Adrenal gland (tissue), 12 donors: Measurements from ENCODE around the gene SMARCE1. TPM values are rescaled to one million over a fixed set of nuclear protein-coding genes. Genes with fewer than 3 reads are reported as not detected.

Experiments
- DNase-seq, 7 donors: peaks; one replicate each; pipeline ENCODE4 v3.0.0-alpha.2; 2019 to 2020
- H3K27ac ChIP-seq, 5 donors: fragments of 200-600 bp; sonication (generic) in 4 of 5; 1 replicate in 3 of 5; 2 replicates in 2 of 5; pipeline versions ENCODE4 v1.5.1 to v1.8.0; 2016 to 2020; ENCODE audit warnings: mild to moderate bottlenecking in 1 of 5
- H3K27me3 ChIP-seq: fragments of 200-600 bp; 2 replicates; pipeline ENCODE4 v1.8.0; 2021
- H3K36me3 ChIP-seq, 2 donors: fragments of 200-600 bp; replicated peaks in 1 of 2; 1 replicate in 1 of 2; 2 replicates in 1 of 2; pipeline versions ENCODE4 v1.5.1 to v1.8.0; 2018 to 2022
- H3K4me1 ChIP-seq, 2 donors: fragments of 200-600 bp; replicated peaks in 1 of 2; 1 replicate in 1 of 2; 2 replicates in 1 of 2; pipeline versions ENCODE4 v1.5.1 to v1.8.0; 2018 to 2021
- H3K4me3 ChIP-seq, 4 donors: fragments of 200-600 bp; sonication (generic) in 3 of 4; one replicate each; pipeline ENCODE4 v1.5.1; 2016 to 2018
- H3K9me3 ChIP-seq, 3 donors: fragments of 200-600 bp; sonication (generic) in 1 of 3; replicated peaks in 1 of 3; 1 replicate in 2 of 3; 2 replicates in 1 of 3; pipeline versions ENCODE4 v1.5.1 to v1.8.0; 2016 to 2021
- POLR2A ChIP-seq, 2 donors: fragments of 450-650 bp; IDR thresholded peaks; one replicate each; pipeline ENCODE4 v1.6.1; 2017; ENCODE audit warnings: antibody characterized with exemption in 2 of 2, mild to moderate bottlenecking in 2 of 2, moderate library complexity in 1 of 2
- WGBS, 4 donors: extraction: QIAGEN DNeasy Blood & Tissue Kit in 2 of 4; methylation state at CpG; one replicate each; pipeline versions ENCODE4 v1.1.5 to v1.1.7; 2013 to 2017; 5-methylcytosine and 5-hydroxymethylcytosine counted together
- intact Hi-C, 2 donors: fragments of 100-400 bp; cut with DNase I; formaldehyde crosslinking; loops; one replicate each; pipeline versions ENCODE4 v1.14.1 to v1.15.0; 2022 to 2023
- polyA plus RNA-seq, 3 donors: library from polyadenylated mRNA; stranded (reverse); fragments of 200-250 nt in 2 of 3; fragments of 350-450 nt in 1 of 3; fragmentation: Illumina TruSeq in 1 of 3; extraction: RNeasy Lipid Tissue Mini Kit (QIAGEN cat#74804) in 1 of 3; gene quantifications; one replicate each; pipeline ENCODE4 v1.2.3, GENCODE V29; 2013 to 2014
- total RNA-seq, 9 donors: library from RNA; depleted of rRNA in 4 of 9; stranded (reverse); fragments of >200 nt in 4 of 9; fragments of 120-200 nt in 1 of 9; fragmentation: NEBNext Ultra II Directional in 1 of 9; extraction: Animal tissue kit (Norgen Biotek cat#: 25700) in 1 of 9; gene quantifications; one replicate each; pipeline versions ENCODE4 v1.1.0 to v1.2.4, GENCODE V29; 2013 to 2023
- TF ChIP-seq, protein P1 (sequence below), 6 experiments: fragments of 450-650 bp in 4 of 6; fragments of 200-600 bp in 2 of 6; sonication (generic) in 1 of 6; IDR thresholded peaks; 1 replicate in 5 of 6; 2 replicates in 1 of 6; pipeline versions ENCODE4 v1.5.1 to v1.8.0; 2016 to 2021; ENCODE audit warnings: antibody characterized with exemption in 6 of 6, mild to moderate bottlenecking in 2 of 6, moderate library complexity in 1 of 6
- donor health status: healthy with polysubstance abuse.
- donor health status: Bipolar disorder and iron deficiency.
- donor health status: DM: yes; HTN: yes; CAD: no.
- donor health status: DM: no; HTN: no; CAD: no.
- donor health status: DM: no; HTN: no; CAD: no.
- donor health status: DM: yes; HTN: yes; CAD: no.

The SMARCE1 gene
- total and polyA plus RNA-seq, 12 donors, result 55.5 to 128 (median 77.0) TPM

DNA sequence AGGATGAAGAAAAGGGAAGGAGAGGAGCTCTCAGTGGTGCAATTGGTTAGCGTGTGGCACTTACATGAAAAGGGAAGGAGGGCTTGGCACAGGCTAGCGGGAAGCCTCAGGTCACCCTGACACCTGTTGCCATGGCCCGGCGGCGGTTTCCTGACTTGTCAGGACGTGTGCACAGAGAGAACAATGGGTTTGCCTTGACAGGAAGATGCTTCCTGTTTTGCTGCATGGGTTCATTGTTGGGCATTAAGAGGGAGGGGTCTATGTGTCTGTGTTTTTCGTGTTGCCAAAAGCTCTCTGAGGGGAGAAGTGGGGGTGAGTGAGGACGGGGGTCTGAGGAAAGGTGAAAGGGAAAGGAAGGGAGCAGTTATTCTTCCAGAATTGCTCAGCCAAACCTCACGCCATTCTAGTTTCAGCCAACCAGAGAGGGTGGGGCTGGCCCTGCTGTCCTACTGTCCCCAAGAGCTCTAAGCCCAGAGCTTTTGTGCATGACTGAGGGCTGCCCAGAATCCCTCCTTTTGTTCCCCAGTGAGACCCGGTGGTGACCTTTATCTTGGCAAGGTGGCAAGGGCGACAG, 65.2 kb downstream of the SMARCE1 start:
- H3K4me1 ChIP-seq, result no peaks in the 10 kb centered on the region
- H3K36me3 ChIP-seq, result no peaks in the 10 kb centered on the region
- no peaks in the 10 kb centered on the region for H3K27me3 ChIP-seq
- H3K27ac ChIP-seq, result peak overlapping the region in 1 of 5 donors; percentile 63
- intact Hi-C loops, result no loop called here
- no peak for TF ChIP-seq POLR2A (IDR thresholded peaks at IDR 0.05)
- TF ChIP-seq, protein P1, sequence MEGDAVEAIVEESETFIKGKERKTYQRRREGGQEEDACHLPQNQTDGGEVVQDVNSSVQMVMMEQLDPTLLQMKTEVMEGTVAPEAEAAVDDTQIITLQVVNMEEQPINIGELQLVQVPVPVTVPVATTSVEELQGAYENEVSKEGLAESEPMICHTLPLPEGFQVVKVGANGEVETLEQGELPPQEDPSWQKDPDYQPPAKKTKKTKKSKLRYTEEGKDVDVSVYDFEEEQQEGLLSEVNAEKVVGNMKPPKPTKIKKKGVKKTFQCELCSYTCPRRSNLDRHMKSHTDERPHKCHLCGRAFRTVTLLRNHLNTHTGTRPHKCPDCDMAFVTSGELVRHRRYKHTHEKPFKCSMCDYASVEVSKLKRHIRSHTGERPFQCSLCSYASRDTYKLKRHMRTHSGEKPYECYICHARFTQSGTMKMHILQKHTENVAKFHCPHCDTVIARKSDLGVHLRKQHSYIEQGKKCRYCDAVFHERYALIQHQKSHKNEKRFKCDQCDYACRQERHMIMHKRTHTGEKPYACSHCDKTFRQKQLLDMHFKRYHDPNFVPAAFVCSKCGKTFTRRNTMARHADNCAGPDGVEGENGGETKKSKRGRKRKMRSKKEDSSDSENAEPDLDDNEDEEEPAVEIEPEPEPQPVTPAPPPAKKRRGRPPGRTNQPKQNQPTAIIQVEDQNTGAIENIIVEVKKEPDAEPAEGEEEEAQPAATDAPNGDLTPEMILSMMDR (IDR thresholded peaks at IDR 0.05), result no peak
- 26 to 45% (median 37%) methylated on average over 11 of the region's 11 CpGs for WGBS, 4 donors
- peak; percentile 31 to 80 (median 50) for DNase-seq
- H3K4me3 ChIP-seq, result no peak overlapping the region
- H3K9me3 ChIP-seq, result no peaks in the 10 kb centered on the region

GRCh38 chr17:40580140-40580539, 67.5 kb downstream of the SMARCE1 start:
- intact Hi-C loops, result no loop called here
- no peak overlapping the region for H3K4me3 ChIP-seq
- no peaks in the 10 kb centered on the region for H3K27me3 ChIP-seq
- H3K4me1 ChIP-seq, result no peaks in the 10 kb centered on the region
- TF ChIP-seq, protein P1 (IDR thresholded peaks at IDR 0.05), result no peak
- no peak for TF ChIP-seq POLR2A (IDR thresholded peaks at IDR 0.05)
- no peak for DNase-seq
- H3K9me3 ChIP-seq, result no peaks in the 10 kb centered on the region
- no peaks in the 10 kb centered on the region for H3K36me3 ChIP-seq
- H3K27ac ChIP-seq, result no peak overlapping the region

DNA sequence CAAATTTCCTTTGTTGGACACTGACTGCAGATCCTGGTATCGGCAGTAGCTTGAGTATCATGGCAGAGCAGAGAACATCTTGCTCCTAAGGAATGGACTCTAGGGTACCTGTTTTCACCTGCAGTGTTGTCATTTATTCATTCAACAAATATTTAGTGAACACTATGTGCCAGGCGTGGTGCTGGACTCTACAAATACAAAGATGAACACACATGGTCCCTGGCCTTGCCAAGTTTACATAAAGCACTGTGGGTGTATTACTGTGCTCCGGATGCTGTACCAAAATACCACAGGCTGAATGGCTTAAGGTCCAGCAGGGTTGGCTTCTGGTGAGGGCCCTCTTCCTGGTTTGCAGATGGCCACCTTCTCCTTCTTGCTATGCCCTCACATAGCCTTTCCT, 68.1 kb downstream of the SMARCE1 start:
- DNase-seq, result no peak
- H3K4me1 ChIP-seq, result no peaks in the 10 kb centered on the region
- H3K27me3 ChIP-seq, result no peaks in the 10 kb centered on the region
- H3K4me3 ChIP-seq, result no peak overlapping the region
- intact Hi-C loops, result no loop called here
- H3K9me3 ChIP-seq, result peaks cover 0 to 5% (median 0%) of the 10 kb centered on the region in 3 donors
- 77 to 92% (median 86%) methylated on average over 3 of the region's 3 CpGs for WGBS, 4 donors
- no peaks in the 10 kb centered on the region for H3K36me3 ChIP-seq
- TF ChIP-seq POLR2A (IDR thresholded peaks at IDR 0.05), result no peak
- TF ChIP-seq, protein P1 (IDR thresholded peaks at IDR 0.05), result no peak
- no peak overlapping the region for H3K27ac ChIP-seq

GRCh38 chr17:40577611-40578065, 70.0 kb downstream of the SMARCE1 start:
- Histone ChIP-seq H3K27me3 (no peaks in the 10 kb centered on the region), H3K4me1 (no peaks in the 10 kb centered on the region), H3K27ac (no peak overlapping the region), H3K4me3 (no peak overlapping the region), H3K9me3 (peaks cover 0 to 10% (median 0%) of the 10 kb centered on the region in 3 donors), H3K36me3 (no peaks in the 10 kb centered on the region)
- DNase-seq, result no peak
- intact Hi-C loops, result no loop called here
- 78 to 94% (median 79%) methylated on average over 5 of the region's 5 CpGs for WGBS, 4 donors
- TF ChIP-seq POLR2A (IDR thresholded peaks at IDR 0.05), result no peak
- TF ChIP-seq, protein P1 (IDR thresholded peaks at IDR 0.05), result no peak
